ENCODE data around the gene XYLB. TPM values are rescaled to one million over a fixed set of nuclear protein-coding genes. Genes with fewer than 3 reads are reported as not detected.
"Not testable (repeated sequence)": the region's sequence is repeated elsewhere in the genome, so short reads cannot be mapped to it uniquely, and the experiment has no call there.

Gene XYLB
- total RNA-seq, 1 experiment from 2014 or later = 11.2 TPM

- Histone ChIP-seq H3F3A (ENCODE audit: low read length, unreplicated experiment) (no peaks in the 10 kb centered on the region), H3K27me3 (ENCODE audit: low read length) (no peaks in the 10 kb centered on the region), H3K4me2 (ENCODE audit: low read length) (no peak overlapping the region), H3K9ac (ENCODE audit: low read length) (no peak overlapping the region), H3K4me1 (ENCODE audit: insufficient read depth, low read length) (no peaks in the 10 kb centered on the region), H3K27ac (ENCODE audit: low read length) (no peak overlapping the region), H3K36me3 (ENCODE audit: low read depth, low read length) (no peaks in the 10 kb centered on the region), H3K79me2 (ENCODE audit: low read length) (no peaks in the 10 kb centered on the region), H2AFZ (ENCODE audit: low read length) (no peak overlapping the region), H4K20me1 (ENCODE audit: low read length) (no peaks in the 10 kb centered on the region), H3K9me3 (ENCODE audit: low read length) (no peaks in the 10 kb centered on the region), H3K4me3 (ENCODE audit: low read length) (no peak overlapping the region), H3K9me2 (replicated peaks; ENCODE audit: low read length) (no peaks in the 10 kb centered on the region)
- POLR2A ChIA-PET (ENCODE audit: unreplicated experiment) = no interaction called here
- no TSS peak for BruUV-seq (replicated peaks)
- TF ChIP-seq EZH2 (IDR thresholded peaks at IDR 0.05; ENCODE audit: low read length, unreplicated experiment) = no peak
- no peak for TF ChIP-seq CTCF (conservative IDR thresholded peaks at IDR 0.05; ENCODE audit: low read depth, low read length)
- TF ChIP-seq EZH2phosphoT487 (IDR thresholded peaks at IDR 0.05; ENCODE audit: borderline replicate concordance, low read length) = no peak
- DNase-seq (peak; percentile 14), ATAC-seq (no peak)
- CTCF ChIA-PET = interaction anchor here (0.6 kb wide), 1 partner anchor 52 kb away, joined by 14 read pairs; the partner anchor contains the start of gene SLC22A13
- intact Hi-C loops (cut with micrococcal nuclease) = no loop called here
Observed at GRCh38 chr3:38317192-38317759, 29.3 kb upstream of the XYLB start.

GRCh38 chr3:38318766-38319671 is 27.6 kb upstream of the XYLB start:
- Histone ChIP-seq H3K4me1 (ENCODE audit: insufficient read depth, low read length) (no peaks in the 10 kb centered on the region), H3K27me3 (ENCODE audit: low read length) (no peaks in the 10 kb centered on the region), H4K20me1 (ENCODE audit: low read length) (no peaks in the 10 kb centered on the region), H3K9me2 (replicated peaks; ENCODE audit: low read length) (no peaks in the 10 kb centered on the region), H3K79me2 (ENCODE audit: low read length) (no peaks in the 10 kb centered on the region), H3F3A (ENCODE audit: low read length, unreplicated experiment) (no peaks in the 10 kb centered on the region), H3K4me2 (ENCODE audit: low read length) (no peak overlapping the region), H3K36me3 (ENCODE audit: low read depth, low read length) (no peaks in the 10 kb centered on the region), H3K9me3 (ENCODE audit: low read length) (no peaks in the 10 kb centered on the region), H3K27ac (ENCODE audit: low read length) (no peak overlapping the region), H3K4me3 (ENCODE audit: low read length) (no peak overlapping the region), H3K9ac (ENCODE audit: low read length) (no peak overlapping the region), H2AFZ (ENCODE audit: low read length) (no peak overlapping the region)
- TF ChIP-seq EZH2 (IDR thresholded peaks at IDR 0.05; ENCODE audit: low read length, unreplicated experiment) (no peak), EZH2phosphoT487 (IDR thresholded peaks at IDR 0.05; ENCODE audit: borderline replicate concordance, low read length) (no peak), CTCF (conservative IDR thresholded peaks at IDR 0.05; ENCODE audit: low read depth, low read length) (no peak)
- BruUV-seq (replicated peaks) = no TSS peak
- ChIA-PET CTCF (no interaction called here), POLR2A (ENCODE audit: unreplicated experiment) (no interaction called here)
- intact Hi-C loops (cut with micrococcal nuclease) = no loop called here
- ATAC-seq (no peak), DNase-seq (no peak)

- H3K9ac ChIP-seq (ENCODE audit: low read length); H4K20me1 ChIP-seq (ENCODE audit: low read length); H3K4me1 ChIP-seq (ENCODE audit: insufficient read depth, low read length); H3K27ac ChIP-seq (ENCODE audit: low read length); H2AFZ ChIP-seq (ENCODE audit: low read length); H3K79me2 ChIP-seq (ENCODE audit: low read length); H3K4me2 ChIP-seq (ENCODE audit: low read length); CTCF ChIA-PET; H3F3A ChIP-seq (ENCODE audit: low read length, unreplicated experiment); H3K4me3 ChIP-seq (ENCODE audit: low read length); DNase-seq; ATAC-seq; intact Hi-C loops (cut with micrococcal nuclease); H3K9me3 ChIP-seq (ENCODE audit: low read length); H3K36me3 ChIP-seq (ENCODE audit: low read depth, low read length); H3K27me3 ChIP-seq (ENCODE audit: low read length); BruUV-seq (replicated peaks); H3K9me2 ChIP-seq (replicated peaks; ENCODE audit: low read length); POLR2A ChIA-PET (ENCODE audit: unreplicated experiment): not testable (repeated sequence)
Observed at GRCh38 chr3:38320638-38321037, 25.9 kb upstream of the XYLB start.

Measured in PC-3 (cell line).